Stimulated activated CD4-positive, alpha-beta T cell treated with anti-CD3 and anti-CD28 coated beads, Interleukin-1b, Interleukin-23, amount 100 ng/mL, for 4 hours (primary cell): Measurements from ENCODE around the gene SPACA6.
"Not testable (repeated sequence)": the region's sequence is repeated elsewhere in the genome, so short reads cannot be mapped to it uniquely, and the experiment has no call there.

Source experiments
- DNase-seq, 2 donors: peaks; one replicate each; pipeline ENCODE4 v3.0.0-alpha.2; 2020; ENCODE audit warnings: low read depth in 2 of 2

Gene SPACA6, protein sequence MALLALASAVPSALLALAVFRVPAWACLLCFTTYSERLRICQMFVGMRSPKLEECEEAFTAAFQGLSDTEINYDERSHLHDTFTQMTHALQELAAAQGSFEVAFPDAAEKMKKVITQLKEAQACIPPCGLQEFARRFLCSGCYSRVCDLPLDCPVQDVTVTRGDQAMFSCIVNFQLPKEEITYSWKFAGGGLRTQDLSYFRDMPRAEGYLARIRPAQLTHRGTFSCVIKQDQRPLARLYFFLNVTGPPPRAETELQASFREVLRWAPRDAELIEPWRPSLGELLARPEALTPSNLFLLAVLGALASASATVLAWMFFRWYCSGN

DNA sequence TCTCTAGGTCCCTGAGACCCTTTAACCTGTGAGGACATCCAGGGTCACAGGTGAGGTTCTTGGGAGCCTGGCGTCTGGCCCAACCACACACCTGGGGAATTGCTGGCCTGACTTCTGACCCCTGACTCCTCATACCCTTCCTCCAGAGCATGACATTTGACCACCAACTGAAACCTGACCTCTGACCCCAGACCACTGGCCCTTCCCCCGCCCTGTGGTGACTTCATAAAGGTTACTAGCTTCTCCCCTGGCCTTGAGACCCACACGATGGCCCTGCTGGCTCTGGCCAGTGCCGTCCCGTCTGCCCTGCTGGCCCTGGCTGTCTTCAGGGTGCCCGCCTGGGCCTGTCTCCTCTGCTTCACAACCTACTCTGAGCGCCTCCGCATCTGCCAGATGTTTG lies at the start of gene SPACA6:
Gene SPACA6, plus strand, starts transcription at position 71 of the 400 bp plus-strand sequence. Its CDS starts 197 bp downstream, at position 268.
- DNase-seq: no peak

DNA sequence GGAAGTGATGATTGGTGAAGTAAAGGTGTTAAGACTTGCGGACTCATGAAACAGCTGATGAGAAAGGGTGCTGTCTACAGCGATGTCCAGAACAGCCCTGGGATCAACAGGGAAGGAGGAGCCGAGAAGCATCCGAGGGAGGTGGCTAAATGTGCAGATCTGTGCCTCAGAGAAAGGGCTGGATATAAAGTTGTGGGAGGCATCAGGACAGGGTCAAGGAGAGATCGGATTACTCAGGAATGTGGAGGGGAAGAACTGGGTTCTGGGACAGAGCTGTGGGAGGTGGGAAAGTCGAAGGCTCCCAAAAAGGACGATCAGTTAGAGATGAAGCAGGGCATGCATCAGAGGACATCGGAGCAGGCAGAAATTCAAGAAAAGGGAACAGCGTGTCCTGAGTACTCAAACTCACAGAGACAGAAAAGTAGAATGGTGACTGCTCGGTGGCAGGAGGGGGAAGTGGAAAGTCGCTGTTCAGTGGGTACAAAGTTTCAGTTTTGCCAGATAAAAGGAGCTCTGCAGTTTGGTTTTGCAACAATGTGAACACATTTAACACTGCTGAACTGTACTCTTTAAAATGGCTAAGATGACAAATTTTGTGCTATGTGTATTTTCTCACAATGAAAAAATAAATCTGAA lies 48.4 kb upstream of the SPACA6 start:
- DNase-seq: no peak

DNA sequence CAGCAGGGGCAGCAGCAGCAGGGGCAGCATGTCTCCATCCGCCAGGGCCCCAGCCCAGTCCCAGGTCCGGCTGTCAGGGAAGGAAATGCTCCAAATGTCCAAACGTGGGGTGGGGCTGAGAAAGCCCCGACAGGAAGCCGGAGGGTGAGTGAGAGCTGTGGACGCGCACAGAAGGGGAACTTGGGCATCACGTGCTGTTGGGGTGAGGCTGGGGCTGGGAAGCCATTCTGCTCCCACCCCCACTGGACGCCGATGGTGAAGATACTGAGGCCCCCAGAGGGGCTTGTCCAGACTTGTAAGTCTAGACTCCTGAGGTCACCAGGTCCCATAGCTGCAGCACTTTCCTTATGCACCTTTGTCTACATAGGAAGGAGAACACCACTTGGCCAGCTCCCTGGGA lies 46.4 kb upstream of the SPACA6 start, which contains the start of gene SIGLEC14:
Gene SIGLEC14, minus strand, starts transcription at position 96 of the 400 bp plus-strand sequence. Its CDS starts 66 bp downstream, at position 30.
- DNase-seq: not testable (repeated sequence)

DNA sequence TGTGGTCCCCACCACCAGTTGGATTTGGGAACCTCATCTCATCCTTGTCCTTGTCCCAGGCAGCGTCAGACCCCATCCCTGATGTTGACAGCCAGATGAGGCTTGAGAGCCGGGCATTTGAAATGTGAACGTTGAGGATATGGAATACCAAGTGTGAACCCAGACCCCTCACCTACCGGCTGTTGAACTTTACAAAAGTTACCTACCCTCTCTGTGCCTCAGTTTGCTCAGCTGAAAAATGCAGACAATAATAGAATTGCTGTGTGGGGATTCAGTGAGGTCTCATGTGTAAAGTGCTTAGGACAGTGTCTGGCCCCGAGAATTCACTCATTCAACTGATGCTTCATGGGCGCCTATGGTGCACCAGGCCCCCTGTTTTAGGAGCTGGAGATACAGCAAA lies 45.8 kb upstream of the SPACA6 start:
- no peak for DNase-seq

DNA sequence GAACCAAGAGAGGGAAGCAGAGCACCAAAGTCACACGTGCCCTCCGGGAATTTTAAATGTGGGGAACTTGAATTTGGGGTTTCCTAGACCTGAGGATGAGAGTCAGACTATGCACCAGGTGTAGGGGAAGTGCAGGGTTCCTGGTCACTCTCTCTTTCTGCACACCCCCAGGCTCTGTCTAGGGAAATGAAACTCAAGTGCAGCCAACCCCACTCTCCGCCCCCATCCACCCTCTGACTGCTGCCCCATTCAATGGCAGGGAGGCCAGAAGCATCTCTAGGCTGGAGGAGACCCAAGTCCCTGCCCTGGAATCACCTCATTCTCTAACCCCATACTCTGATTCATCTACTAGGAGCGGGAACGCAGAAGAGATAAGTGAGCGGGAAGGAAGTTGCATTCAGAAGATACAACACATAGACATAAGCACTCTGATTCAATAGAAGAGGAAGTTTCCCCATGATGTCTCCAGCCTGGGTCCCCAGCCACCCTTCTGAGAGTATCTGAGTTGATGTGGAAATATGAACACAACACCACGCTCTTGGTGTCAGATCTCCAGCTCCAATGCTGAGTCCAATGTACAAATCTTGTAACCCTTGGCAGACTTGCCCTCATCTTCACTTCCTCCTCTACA lies 41.8 kb upstream of the SPACA6 start:
- DNase-seq: no peak

DNA sequence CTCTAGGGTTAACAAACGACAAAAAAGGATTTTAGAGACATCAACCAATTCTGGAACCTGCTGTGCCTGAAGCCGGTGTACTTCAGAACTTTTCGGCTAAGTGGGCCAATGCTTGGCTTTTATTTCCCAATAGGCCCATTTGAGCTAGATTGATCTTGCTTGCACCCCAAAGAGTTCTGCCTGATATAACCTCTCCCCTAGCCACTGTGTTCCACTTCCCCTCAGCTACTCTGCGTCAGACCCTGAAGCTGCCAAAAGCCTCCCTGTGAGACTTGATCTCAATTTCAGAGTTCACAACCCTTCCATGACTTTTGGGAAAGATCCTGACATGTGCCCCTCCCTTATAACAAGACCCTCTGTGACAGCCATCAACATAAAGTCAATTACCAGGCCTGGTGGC lies 40.9 kb upstream of the SPACA6 start:
- DNase-seq: no peak

DNA sequence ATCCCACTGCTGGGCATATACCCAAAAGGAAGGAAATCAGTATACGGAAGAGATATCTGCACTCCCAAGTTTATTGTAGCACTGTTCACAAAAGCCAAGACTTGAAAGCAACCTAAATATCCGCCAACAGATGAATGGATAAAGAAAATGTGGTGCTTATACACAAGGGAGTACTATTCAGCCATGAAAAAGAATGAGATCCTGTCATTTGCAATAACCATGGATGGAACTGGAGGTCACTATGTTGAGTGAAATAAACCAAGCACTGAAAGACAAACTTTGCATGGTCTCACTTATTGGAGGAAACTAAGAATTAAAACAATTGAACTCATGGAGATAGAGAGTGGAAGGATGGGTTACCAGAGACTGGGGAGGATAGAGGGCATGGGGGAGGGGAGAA lies 40.0 kb upstream of the SPACA6 start:
- no peak for DNase-seq

DNA sequence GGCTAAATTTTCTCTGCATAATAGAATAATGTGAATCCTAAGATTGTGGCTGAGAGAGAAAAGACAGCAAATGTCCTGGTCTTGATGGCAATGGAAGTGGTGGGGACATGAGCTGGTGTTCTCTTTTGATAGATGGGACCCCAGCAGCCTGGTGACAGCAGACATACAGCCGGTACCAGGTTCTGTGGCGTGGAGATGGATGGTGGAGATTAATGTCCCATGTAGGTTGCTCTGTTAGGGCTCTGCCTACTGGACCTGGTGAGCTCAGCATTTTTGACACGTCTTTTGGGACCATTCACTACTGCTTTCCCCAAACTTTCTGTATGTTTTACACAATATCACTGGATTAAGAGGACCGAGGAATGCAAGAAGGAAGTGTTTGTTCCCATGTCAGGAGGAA lies 38.3 kb upstream of the SPACA6 start:
- no peak for DNase-seq

DNA sequence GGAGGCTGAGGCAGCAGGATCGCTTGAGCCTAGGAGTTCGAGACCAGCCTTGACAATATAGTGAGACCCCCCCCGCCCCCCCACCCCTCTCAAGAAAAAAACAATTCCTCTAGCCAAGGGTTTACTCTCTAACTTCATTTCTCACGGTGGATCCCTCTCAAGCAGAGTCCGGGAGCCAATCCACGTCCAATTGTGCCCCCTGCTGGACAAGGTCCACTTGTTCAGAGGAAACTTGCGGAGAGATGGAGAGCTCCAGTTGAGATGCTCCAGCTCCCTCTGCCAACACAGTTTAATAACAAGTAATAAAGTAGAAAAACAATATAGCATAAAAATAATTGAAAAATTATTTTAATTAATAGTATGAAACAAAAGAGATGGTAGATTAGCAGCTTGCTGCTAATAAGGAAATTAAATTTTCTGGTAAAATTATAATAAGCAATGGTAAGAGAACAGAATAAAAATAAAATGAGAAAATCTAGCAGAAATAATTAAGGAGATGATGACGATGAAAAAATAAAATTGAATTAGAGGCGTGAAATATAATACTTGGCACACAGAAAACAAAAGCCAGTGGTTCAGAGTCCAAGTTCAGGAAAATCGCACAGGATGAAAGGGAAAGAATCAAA lies 32.0 kb upstream of the SPACA6 start:
- peak; percentile 34 to 40 for DNase-seq

DNA sequence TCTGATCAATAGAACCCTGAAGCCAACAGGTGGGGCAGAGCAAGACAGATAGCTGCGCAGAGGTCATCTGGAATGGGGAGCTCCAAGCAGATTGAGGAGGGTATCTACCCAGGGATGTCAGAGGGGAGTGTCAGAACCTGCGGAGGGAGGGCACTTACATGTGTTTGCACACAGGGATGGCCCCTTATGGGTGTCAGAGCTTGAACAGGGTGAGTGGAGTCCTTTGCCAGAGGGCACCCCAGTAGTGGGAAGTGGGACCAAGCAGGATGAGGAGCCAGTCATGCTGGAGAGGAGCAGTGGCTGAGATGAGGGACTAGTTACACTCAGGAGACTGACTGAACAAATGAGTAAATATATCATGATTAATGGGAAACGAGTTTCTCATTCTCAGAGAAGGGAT lies 29.5 kb upstream of the SPACA6 start:
- DNase-seq: no peak

DNA sequence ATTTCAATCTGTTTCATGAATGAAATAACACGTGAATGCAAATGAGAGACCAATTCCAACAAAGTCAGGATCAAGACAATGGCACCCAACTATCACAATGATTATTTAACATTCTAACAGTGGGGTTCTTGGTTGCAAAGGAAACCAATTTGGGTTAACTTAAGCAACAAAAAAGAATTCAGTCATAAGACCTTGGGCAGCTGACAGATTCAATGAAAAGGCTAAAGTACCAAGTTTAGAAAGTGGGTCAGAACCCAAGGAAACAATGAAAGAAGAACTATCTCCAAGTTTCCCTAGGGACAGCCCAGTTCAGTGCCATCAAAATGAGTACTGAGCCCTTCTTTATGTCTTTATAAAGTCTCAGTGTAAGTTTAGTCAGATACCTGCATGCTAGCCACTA lies 29.0 kb upstream of the SPACA6 start:
- no peak for DNase-seq

DNA sequence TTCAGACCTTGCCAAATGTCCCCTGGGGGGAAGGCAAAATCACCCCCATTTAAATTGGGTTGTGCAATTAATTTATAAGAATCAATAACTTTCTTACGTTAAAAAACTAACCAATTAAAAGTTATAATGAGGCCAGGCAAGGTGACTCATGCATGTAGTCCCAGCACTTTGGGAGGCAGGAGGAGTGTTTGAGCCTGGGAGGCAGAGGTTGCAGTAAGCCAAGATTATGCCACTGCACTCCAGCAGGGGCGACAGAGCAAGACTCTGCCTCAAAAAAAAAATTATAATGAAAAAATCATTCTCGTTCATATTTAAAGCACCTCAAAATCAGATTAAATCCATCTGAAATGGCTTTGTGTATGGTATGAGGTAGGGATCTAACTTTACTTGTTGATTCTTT lies 28.1 kb upstream of the SPACA6 start:
- no peak for DNase-seq

DNA sequence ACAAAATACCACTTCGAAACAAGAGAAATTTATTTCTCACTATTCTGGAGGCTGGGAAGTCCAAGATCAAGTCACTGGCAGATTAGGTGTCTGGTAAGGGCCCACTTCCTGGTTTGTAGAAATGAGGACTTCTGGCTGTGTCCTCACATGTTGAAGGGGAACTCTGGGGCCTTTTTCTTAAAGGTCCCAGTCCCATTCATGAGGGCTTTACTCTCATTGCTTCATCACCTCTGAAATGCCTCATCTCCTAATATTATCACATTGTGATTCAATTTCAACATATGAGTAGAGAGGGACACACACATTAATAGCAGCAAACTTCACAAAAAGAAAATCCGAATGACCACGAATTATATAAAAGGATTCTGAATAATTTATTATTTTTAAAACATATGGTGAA lies 24.9 kb upstream of the SPACA6 start:
- no peak for DNase-seq

DNA sequence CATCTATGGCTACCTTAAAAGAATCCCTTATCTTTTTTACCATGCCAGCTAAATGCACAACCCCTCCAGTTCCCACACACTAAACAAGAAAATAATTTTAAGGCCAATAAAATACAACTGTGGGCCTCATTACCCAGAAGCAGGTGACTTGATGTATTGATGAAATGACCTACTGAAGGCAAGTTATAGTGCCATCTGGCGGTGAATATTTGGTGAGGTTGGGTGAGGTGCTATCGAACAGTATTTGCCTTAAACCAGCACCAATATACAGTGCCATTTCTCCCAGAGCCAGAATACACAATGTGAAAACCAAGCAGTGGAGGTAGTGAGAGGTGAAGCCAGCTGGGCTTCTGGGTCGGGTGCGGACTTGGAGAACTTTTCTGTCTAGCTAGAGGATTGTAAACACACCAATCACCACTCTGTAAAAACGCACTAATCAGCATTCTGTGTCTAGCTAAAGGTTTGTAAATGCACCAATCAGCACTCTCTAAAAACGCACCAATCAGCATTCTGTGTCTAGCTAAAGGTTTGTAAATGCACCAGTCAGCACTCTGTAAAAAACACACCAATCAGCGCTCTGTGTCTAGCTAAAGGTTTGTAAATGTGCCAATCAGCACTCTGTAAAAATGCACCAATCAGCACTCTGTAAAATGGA lies 17.1 kb upstream of the SPACA6 start:
- not testable (repeated sequence) for DNase-seq

DNA sequence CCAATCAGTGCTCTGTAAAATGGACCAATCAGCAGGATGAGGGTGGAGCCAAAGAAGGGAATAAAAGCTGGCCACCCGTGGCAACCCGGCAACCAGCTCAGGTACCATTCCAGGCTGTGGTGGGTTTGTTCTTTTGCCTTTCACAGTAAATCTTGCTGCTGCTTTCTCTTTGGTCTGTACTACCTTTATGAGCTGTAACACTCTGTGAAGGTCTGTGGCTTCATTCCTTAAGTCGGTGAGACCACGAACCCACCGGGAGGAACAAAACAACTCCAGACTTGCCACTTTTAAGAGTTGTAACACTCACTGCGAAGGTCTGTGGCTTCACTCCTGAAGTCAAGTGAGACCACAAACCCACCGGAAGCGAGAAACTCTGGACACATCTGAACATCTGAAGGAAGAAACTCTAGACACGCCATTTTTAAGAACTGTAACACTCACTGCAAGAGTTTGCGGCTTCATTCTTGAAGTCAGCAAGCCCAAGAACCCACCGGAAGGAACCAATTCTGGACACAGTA lies 16.5 kb upstream of the SPACA6 start:
- no peak for DNase-seq

DNA sequence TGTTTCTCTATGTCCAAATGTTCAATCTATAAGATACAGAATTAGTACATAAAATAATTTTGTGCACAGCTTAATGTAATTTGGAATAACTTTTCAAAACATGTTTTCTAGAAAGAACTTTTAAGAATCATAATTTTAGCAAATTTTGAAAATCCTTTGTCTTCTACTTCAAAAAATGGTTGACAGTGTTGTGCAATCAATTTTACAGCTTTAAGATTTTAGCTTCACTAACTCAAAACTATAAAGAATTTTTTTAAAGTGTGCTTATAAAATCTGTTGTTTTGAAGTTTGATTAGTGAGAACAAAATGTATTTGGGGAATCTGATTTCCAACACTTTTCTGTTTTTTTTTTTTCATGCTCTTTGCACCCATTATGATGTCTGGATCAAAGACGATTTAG lies 12.7 kb upstream of the SPACA6 start:
- DNase-seq: no peak

DNA sequence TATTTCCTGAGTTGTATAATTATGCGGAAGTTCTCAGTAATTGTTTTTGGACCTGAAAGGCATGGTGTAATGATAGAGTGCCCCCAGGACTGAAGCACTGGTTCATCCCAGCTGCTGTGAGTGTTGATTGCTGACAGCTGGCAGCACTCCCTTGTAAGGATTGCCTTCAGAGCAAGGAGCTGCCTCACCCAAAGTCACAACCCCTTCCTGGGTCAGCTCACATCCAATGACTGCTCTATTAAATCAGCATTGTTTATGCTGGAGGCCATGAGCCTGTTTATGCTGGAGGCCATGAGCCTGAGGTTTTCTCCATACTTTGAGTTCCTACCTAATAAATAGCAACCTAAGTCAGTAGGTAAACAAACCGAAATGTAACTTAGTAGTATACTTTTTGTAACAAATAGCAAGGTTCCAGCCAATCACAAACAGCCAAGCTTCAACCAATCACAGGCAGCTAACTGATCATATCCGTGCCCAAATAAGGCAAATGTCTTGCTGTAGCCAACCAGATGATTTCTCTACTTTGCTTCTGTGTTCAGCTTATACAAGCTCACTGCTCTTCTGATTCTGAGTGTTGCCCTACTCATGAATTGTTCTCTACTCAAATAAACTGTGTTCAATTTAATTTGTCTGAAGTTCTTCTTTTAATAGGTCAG lies 11.7 kb upstream of the SPACA6 start:
- DNase-seq: no peak

DNA sequence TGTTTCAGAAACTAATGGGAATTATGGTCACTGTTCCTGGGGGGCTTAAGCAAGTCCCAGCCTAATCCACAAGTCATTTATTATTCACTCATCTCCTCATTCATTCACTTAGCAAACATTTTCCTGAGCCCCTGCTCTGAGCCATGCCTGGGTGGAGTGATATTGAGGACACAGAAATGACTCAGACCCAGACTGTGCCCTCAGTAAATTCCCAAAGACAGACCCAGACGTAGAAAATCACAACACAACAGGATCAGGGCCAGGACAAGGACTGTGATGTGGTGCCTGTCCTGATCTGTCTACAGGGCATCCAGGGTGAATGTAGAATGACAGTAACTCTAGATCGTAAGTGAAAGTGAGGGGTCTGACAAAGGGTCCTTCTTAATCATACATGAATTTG lies 7.0 kb upstream of the SPACA6 start:
- no peak for DNase-seq

DNA sequence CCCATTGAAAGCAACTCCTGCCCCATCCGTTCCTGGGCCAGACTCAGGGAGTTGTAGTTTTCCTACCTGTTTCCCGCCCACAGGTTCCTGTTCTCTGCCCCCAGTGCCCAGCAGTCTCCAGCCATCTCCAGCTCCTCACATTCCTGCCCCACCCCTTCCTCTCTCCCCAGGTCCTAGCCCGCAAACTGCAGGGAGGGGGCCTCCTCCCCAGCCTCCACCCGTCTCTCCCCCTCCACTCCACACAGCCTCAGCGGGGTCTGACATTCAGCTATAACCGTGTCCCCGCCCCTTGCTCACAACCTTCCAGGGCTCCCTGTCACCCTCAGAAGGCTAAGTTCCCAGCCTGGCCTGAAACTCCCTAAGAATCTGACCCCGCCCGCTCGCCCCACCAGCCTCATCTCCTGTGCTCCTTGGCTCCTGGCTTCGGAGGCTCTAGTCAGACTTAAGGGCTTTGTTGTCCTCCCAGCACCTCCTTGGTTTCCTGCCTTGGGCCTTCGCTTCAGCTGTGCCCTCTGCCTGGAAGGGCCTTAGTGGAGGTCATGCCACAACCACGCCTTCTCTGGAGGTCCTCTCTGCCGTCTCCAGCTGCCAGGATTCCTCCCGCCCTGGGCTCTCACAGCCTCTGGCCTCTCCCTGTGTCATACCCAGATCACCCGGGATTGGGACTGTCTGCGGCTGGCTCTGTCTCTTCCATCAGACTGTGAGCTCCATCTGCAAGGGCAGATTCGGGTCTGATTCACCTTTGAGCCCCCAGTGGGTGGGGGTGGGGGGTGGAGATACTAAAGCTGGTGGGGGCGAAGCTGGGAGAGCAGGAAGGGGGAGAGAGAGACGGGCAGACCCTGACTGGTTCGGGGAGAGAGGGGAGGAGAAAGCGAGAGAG lies 5.1 kb upstream of the SPACA6 start:
- no peak for DNase-seq
